Placental epithelial cell (primary cell): ENCODE data around the gene IL1B. TPM values are rescaled to one million over a fixed set of nuclear protein-coding genes. Genes with fewer than 3 reads are reported as not detected.

ENCODE experiments used
- total RNA-seq: library from RNA; depleted of rRNA; stranded (reverse); fragments of >200 nt; gene quantifications from 2 replicates; pipeline ENCODE4 v1.2.3, GENCODE V29; 2012

Gene IL1B
- total RNA-seq: 0.11 TPM in 1 of 2 replicates, not detected in the other

DNA sequence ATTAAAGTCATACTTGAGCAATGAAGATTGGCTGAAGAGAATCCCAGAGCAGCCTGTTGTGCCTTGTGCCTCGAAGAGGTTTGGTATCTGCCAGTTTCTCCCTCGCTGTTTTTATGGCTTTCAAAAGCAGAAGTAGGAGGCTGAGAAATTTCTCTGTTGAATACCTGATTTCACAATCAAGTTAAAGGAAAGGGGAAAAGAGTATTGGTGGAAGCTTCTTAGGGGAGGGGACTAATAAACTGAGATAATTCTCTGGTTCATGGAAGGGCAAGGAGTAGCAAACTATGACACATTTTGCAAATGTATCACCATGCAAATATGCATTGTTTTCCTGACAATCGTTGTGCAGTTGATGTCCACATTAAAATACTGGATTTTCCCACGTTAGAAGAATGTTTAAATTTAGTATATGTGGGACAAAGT is at the start of gene IL1B:
IL1B (minus strand) TSS at position 85 of the 423 bp plus-strand sequence. CDS start 550 bp downstream, outside the sequence.

DNA sequence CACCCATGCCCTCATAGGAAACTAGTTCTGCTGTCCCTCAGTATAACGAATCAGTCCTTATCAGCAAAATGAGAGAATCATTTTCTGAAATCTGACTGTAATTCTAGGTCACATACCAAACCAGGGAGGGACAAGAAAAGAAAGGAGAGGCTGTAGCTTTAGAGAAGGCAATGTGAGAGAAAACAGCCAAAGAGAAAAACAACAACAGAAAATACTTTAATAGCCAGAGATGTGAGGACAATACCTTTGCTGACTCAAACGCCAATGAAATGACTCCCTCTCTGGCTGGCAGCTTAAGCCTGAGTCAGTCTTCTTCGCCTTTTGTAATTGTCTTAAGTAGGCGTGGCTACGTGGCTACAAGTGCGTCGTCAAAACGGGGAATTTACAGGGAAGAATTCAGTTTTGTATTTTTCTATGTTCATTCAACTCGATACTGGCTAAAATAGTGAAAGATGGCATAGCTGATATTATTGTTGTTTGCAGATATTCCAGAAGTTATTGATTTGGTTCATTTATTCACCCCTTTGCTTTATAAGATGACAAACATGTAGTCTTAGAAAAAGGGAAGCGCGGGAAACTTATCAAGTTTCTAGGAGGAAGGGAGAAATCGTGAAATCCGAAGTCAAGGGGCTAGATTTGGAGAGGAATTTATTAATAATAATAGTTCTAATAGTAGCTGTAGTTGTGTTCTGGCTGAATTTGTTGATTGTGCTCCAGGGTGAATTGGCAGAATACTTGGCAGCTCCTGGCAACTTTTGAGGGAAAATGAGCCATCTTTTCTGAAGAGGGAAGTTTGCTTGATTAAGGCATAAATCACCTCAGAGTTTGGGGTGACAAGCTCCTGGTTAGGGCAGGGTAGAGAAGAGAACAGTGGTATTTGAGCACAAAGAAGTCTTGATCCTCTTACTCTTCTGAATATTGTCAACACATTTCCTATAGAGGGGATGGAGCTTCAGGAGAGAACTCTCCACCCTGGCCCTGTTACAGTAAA is 52.1 kb downstream of the IL1B start, which contains the start of gene IL1A:
IL1A (minus strand) TSS at position 295 of the 991 bp plus-strand sequence. CDS start 723 bp downstream, outside the sequence.

Other genes with a start within 250 kb of the IL1B start
- 13.3 and 14.1 TPM in 2 replicates for gene SLC20A1, start 190.8 kb downstream of the IL1B start, total RNA-seq
- not detected in 2 replicates for gene NT5DC4, start 115.8 kb downstream of the IL1B start, total RNA-seq
- 3.1 and 4.9 TPM in 2 replicates for gene CKAP2L, start 72.2 kb downstream of the IL1B start, total RNA-seq
- gene IL1A, start 52.3 kb downstream of the IL1B start, total RNA-seq: under 0.01 and 0.54 TPM in 2 replicates
- not detected in 2 replicates for gene IL37, start 74.4 kb upstream of the IL1B start, total RNA-seq
- not detected in 2 replicates for gene IL36G, start 141.2 kb upstream of the IL1B start, total RNA-seq
- not detected in 2 replicates for gene IL36A, start 168.7 kb upstream of the IL1B start, total RNA-seq
- not detected in 2 replicates for gene IL36B, start 216.1 kb upstream of the IL1B start, total RNA-seq
- gene IL36RN, start 222.4 kb upstream of the IL1B start, total RNA-seq: 8.6 and 23.4 TPM in 2 replicates
- gene IL1F10, start 231.2 kb upstream of the IL1B start, total RNA-seq: 0.43 TPM in 1 of 2 replicates, not detected in the other